DMS53 treated with DMSO at 0.1 percent for 48 hours (cell line): ENCODE data around the gene TBX6.
"Not testable (repeated sequence)": the region's sequence is repeated elsewhere in the genome, so short reads cannot be mapped to it uniquely, and the experiment has no call there.

Source experiments
- DNase-seq: peaks from one replicate; lab custom pipeline; 2025; ENCODE audit not compliant: unreplicated experiment; lab: John Stamatoyannopoulos, UW

The TBX6 gene

GRCh38 chr16:30066761-30067583 lies 24.8 kb downstream of the TBX6 start:
- DNase-seq, result no peak

- no peak for DNase-seq
Observed at GRCh38 chr16:30065943-30066760, 25.6 kb downstream of the TBX6 start.

- peak; percentile 93 for DNase-seq
Observed at GRCh38 chr16:30065102-30065942, 26.4 kb downstream of the TBX6 start, which contains the start of gene ALDOA. Gene ALDOA, plus strand, starts transcription at chr16:30065760. Its CDS starts 1,138 bp downstream, at chr16:30066898.

GRCh38 chr16:30064729-30065101 lies 27.0 kb downstream of the TBX6 start:
- no peak for DNase-seq

- peak; percentile 18 for DNase-seq
Observed at GRCh38 chr16:30063893-30064728, 27.6 kb downstream of the TBX6 start.

GRCh38 chr16:30063278-30063892 lies 28.3 kb downstream of the TBX6 start:
- DNase-seq, result no peak

- no peak for DNase-seq
Observed at GRCh38 chr16:30060836-30061554, 30.7 kb downstream of the TBX6 start.

GRCh38 chr16:30060346-30060745 lies 31.4 kb downstream of the TBX6 start:
- DNase-seq, result no peak

GRCh38 chr16:30054959-30055553 lies 36.7 kb downstream of the TBX6 start:
- DNase-seq, result no peak

- DNase-seq, result no peak
Observed at GRCh38 chr16:30054451-30054850, 37.3 kb downstream of the TBX6 start.

GRCh38 chr16:30053376-30054015 lies 38.2 kb downstream of the TBX6 start:
- no peak for DNase-seq

- peak; percentile 47 for DNase-seq
Observed at GRCh38 chr16:30052671-30053372, 38.9 kb downstream of the TBX6 start.

GRCh38 chr16:30051518-30051917 lies 40.2 kb downstream of the TBX6 start:
- DNase-seq, result no peak

- no peak for DNase-seq
Observed at GRCh38 chr16:30049871-30050270, 41.9 kb downstream of the TBX6 start.

- no peak for DNase-seq
Observed at GRCh38 chr16:30046588-30046987, 45.1 kb downstream of the TBX6 start.

GRCh38 chr16:30046178-30046577 lies 45.5 kb downstream of the TBX6 start:
- no peak for DNase-seq

GRCh38 chr16:30041841-30042240 lies 49.9 kb downstream of the TBX6 start:
- DNase-seq, result no peak

- not testable (repeated sequence) for DNase-seq
Observed at GRCh38 chr16:30040690-30041089, 51.0 kb downstream of the TBX6 start.
